ENCODE results near the gene EIF3A.

Gene EIF3A

DNA sequence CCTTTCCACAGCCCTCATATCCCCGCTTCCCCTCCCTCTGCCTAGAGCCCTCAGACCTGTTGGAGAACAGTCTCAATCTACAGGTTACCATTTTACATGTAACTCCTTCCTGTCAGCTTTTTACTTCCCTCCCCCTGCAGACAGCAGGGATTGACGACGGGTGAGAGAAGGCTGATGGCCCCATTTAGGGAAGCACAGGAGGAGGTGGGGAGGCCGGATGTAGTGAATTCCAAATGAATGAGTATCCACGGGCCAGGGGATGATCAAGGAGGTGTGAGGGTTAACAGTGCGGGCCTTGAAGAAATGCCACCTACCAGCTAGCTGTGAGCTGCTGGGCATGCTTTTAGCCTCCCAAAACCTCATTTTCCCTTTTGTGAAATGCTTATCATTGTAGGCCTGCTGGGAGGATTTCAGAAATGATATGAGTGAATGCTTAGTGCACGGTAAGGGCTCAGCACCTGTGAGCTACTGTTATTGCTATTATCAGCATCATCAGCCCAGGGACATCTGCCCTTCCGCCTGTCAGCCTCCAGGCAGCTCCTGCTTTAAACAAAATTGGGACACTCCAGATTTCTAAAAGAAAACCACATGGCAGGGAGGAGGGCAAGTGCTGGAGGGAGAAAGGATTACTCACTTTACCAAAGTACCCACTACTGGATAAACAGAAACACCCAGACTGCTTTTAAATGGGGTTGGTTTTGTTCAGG, 57.6 kb downstream of the EIF3A start:
- FAIRE-seq (no peak), DNase-seq (ENCODE audit: insufficient read length, low spot score) (no peak)
- TF ChIP-seq TAF1 (IDR thresholded peaks at IDR 0.05; ENCODE audit: low read depth, low read length) (no peak), POLR2A (IDR thresholded peaks at IDR 0.05; ENCODE audit: low read depth, low read length) (no peak)

GRCh38 chr10:119020627-119020946, 60.0 kb downstream of the EIF3A start:
- no peak for DNase-seq (ENCODE audit: insufficient read length, low spot score)
- no peak for FAIRE-seq
- TF ChIP-seq POLR2A (IDR thresholded peaks at IDR 0.05; ENCODE audit: low read depth, low read length), result no peak
- no peak for TF ChIP-seq POLR2AphosphoS5 (IDR thresholded peaks at IDR 0.05; ENCODE audit: low read depth, low read length)
- TF ChIP-seq PAX5 (IDR thresholded peaks at IDR 0.05; ENCODE audit: insufficient read depth, low read length, severe bottlenecking), result no peak
- TF ChIP-seq SPI1 (IDR thresholded peaks at IDR 0.05; ENCODE audit: low read depth, low read length), result no peak
- no peak for TF ChIP-seq TAF1 (IDR thresholded peaks at IDR 0.05; ENCODE audit: low read depth, low read length)
- TF ChIP-seq POU2F2 (IDR thresholded peaks at IDR 0.05; ENCODE audit: low read depth, low read length), result no peak

DNA sequence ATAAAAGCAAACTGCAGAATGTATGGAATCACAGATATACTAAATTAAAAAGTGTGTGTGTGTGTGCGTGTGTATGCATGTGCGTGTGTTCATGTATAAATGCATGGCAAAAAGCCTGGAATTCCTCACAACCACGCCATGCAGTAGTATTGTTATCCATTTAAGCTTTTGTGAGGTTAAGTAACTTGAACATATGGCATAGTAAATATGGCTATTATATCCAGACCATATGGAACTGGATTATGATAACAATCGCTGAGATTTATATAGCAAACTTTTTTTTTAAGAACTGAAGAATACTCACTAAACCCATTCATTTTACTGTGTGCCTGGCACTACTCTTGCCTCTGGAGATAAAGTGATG, 73.4 kb downstream of the EIF3A start:
- FAIRE-seq (no peak), DNase-seq (ENCODE audit: insufficient read length, low spot score) (no peak)
- TF ChIP-seq POU2F2 (IDR thresholded peaks at IDR 0.05; ENCODE audit: low read depth, low read length) (no peak), POLR2AphosphoS5 (IDR thresholded peaks at IDR 0.05; ENCODE audit: low read depth, low read length) (no peak), SPI1 (IDR thresholded peaks at IDR 0.05; ENCODE audit: low read depth, low read length) (no peak)

- TF ChIP-seq PAX5 (IDR thresholded peaks at IDR 0.05; ENCODE audit: insufficient read depth, low read length, severe bottlenecking), result no peak
- TF ChIP-seq POLR2AphosphoS5 (IDR thresholded peaks at IDR 0.05; ENCODE audit: low read depth, low read length), result no peak
- no peak for TF ChIP-seq TAF1 (IDR thresholded peaks at IDR 0.05; ENCODE audit: low read depth, low read length)
- TF ChIP-seq SPI1 (IDR thresholded peaks at IDR 0.05; ENCODE audit: low read depth, low read length), result no peak
- no peak for TF ChIP-seq POLR2A (IDR thresholded peaks at IDR 0.05; ENCODE audit: low read depth, low read length)
- no peak for TF ChIP-seq POU2F2 (IDR thresholded peaks at IDR 0.05; ENCODE audit: low read depth, low read length)
- FAIRE-seq, result no peak
- DNase-seq (ENCODE audit: insufficient read length, low spot score), result no peak
Measured at GRCh38 chr10:119006451-119007210, 74.0 kb downstream of the EIF3A start.

GRCh38 chr10:119005362-119006043, 75.1 kb downstream of the EIF3A start:
- DNase-seq (ENCODE audit: insufficient read length, low spot score) (no peak), FAIRE-seq (no peak)
- TF ChIP-seq PAX5 (IDR thresholded peaks at IDR 0.05; ENCODE audit: insufficient read depth, low read length, severe bottlenecking), result no peak
- TF ChIP-seq POLR2A (IDR thresholded peaks at IDR 0.05; ENCODE audit: low read depth, low read length), result no peak
- TF ChIP-seq POU2F2 (IDR thresholded peaks at IDR 0.05; ENCODE audit: low read depth, low read length), result no peak
- TF ChIP-seq SPI1 (IDR thresholded peaks at IDR 0.05; ENCODE audit: low read depth, low read length), result no peak
- TF ChIP-seq POLR2AphosphoS5 (IDR thresholded peaks at IDR 0.05; ENCODE audit: low read depth, low read length), result no peak
- no peak for TF ChIP-seq TAF1 (IDR thresholded peaks at IDR 0.05; ENCODE audit: low read depth, low read length)

GRCh38 chr10:119003572-119004289, 76.9 kb downstream of the EIF3A start:
- TF ChIP-seq POU2F2 (IDR thresholded peaks at IDR 0.05; ENCODE audit: low read depth, low read length) (no peak), POLR2AphosphoS5 (IDR thresholded peaks at IDR 0.05; ENCODE audit: low read depth, low read length) (no peak), TAF1 (IDR thresholded peaks at IDR 0.05; ENCODE audit: low read depth, low read length) (no peak), POLR2A (IDR thresholded peaks at IDR 0.05; ENCODE audit: low read depth, low read length) (no peak), PAX5 (IDR thresholded peaks at IDR 0.05; ENCODE audit: insufficient read depth, low read length, severe bottlenecking) (no peak), SPI1 (IDR thresholded peaks at IDR 0.05; ENCODE audit: low read depth, low read length) (no peak)
- DNase-seq (ENCODE audit: insufficient read length, low spot score) (no peak), FAIRE-seq (no peak)

- DNase-seq (ENCODE audit: insufficient read length, low spot score), result no peak
- TF ChIP-seq POLR2AphosphoS5 (IDR thresholded peaks at IDR 0.05; ENCODE audit: low read depth, low read length) (no peak), POLR2A (IDR thresholded peaks at IDR 0.05; ENCODE audit: low read depth, low read length) (no peak), SPI1 (IDR thresholded peaks at IDR 0.05; ENCODE audit: low read depth, low read length) (no peak), TAF1 (IDR thresholded peaks at IDR 0.05; ENCODE audit: low read depth, low read length) (no peak), PAX5 (IDR thresholded peaks at IDR 0.05; ENCODE audit: insufficient read depth, low read length, severe bottlenecking) (no peak), POU2F2 (IDR thresholded peaks at IDR 0.05; ENCODE audit: low read depth, low read length) (no peak)
Measured at GRCh38 chr10:119001717-119002500, 78.7 kb downstream of the EIF3A start.

DNA sequence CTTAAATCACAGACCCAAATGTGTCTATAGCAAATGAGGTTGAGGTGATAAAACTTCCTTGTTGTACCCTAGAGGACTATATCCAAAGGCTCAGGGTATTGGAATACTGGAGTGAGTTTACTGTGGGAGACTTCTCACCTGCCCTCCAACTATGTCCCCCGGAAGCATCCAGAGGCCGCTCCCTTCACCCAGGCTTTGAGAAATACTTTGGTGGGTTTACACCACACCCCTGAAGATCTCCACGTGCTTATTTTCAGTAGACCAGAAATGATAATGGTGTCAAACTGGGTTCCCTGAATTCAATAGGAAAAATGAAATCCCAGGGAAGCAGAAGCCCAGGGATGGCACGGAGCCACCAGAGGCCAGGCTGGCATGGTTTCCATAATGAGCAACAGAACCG, 82.4 kb downstream of the EIF3A start:
- TF ChIP-seq PAX5 (IDR thresholded peaks at IDR 0.05; ENCODE audit: insufficient read depth, low read length, severe bottlenecking) (no peak), POLR2AphosphoS5 (IDR thresholded peaks at IDR 0.05; ENCODE audit: low read depth, low read length) (no peak), POLR2A (IDR thresholded peaks at IDR 0.05; ENCODE audit: low read depth, low read length) (no peak), POU2F2 (IDR thresholded peaks at IDR 0.05; ENCODE audit: low read depth, low read length) (no peak)
- no peak for FAIRE-seq

More at GRCh38 chr10:119001717-119002500, 78.7 kb downstream of the EIF3A start:
- no peak for FAIRE-seq

DNA sequence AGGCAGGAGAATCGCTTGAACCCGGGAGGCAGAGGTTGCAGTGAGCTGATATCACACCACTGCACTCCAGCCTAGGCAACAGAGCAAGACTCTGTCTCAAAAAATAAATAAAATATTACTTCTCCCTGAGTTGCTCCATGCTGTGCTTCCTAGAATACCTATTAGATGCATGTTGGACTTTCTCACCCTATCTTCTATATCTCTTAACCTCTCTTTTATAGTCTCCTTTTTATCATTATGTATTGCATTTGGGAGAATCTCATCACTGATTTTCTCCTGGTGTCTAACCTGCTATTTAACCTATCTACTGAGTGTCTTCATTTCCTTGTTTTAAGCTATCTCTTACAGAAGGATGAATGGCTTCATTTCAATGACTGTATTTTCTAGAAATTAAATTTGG, 83.2 kb downstream of the EIF3A start:
- DNase-seq (ENCODE audit: insufficient read length, low spot score), result no peak
- no peak for FAIRE-seq
- TF ChIP-seq POU2F2 (IDR thresholded peaks at IDR 0.05; ENCODE audit: low read depth, low read length) (no peak), PAX5 (IDR thresholded peaks at IDR 0.05; ENCODE audit: insufficient read depth, low read length, severe bottlenecking) (no peak), TAF1 (IDR thresholded peaks at IDR 0.05; ENCODE audit: low read depth, low read length) (no peak), SPI1 (IDR thresholded peaks at IDR 0.05; ENCODE audit: low read depth, low read length) (no peak), POLR2AphosphoS5 (IDR thresholded peaks at IDR 0.05; ENCODE audit: low read depth, low read length) (no peak), POLR2A (IDR thresholded peaks at IDR 0.05; ENCODE audit: low read depth, low read length) (no peak)

More for the DNA sequence above, 82.4 kb downstream of the EIF3A start:
- no peak for DNase-seq (ENCODE audit: insufficient read length, low spot score)
